ENCODE data around the gene TGM5. TPM values are rescaled to one million over a fixed set of nuclear protein-coding genes. Genes with fewer than 3 reads are reported as not detected.

Gene TGM5
- total and polyA plus RNA-seq, 4 donors, result 0.15 TPM; not detected in 3

- peaks cover 0 to 3% (median 0%) of the 10 kb centered on the region in 3 donors for H3K27me3 ChIP-seq (ENCODE audit: control insufficient read depth in 3 of 3, insufficient read depth in 3 of 3, low read length in 2 of 3)
- H3K36me3 ChIP-seq (ENCODE audit: control insufficient read depth in 4 of 4, insufficient read depth in 4 of 4, low read length in 4 of 4), result no peaks in the 10 kb centered on the region
- TF ChIP-seq CTCF (IDR thresholded peaks at IDR 0.05; ENCODE audit: control extremely low read depth, extremely low read depth), result no peak
- H3K4me1 ChIP-seq (ENCODE audit: control insufficient read depth in 5 of 5, insufficient read depth in 5 of 5, low read length in 5 of 5), result no peaks in the 10 kb centered on the region
- no peak for DNase-seq
- H3K9ac ChIP-seq (ENCODE audit: insufficient read depth in 1 of 2, low read length in 2 of 2), result no peak overlapping the region
- ATAC-seq (ENCODE audit: insufficient read depth, low FRiP score), result no peak
- no peak overlapping the region for H3K4me3 ChIP-seq
- H3K27ac ChIP-seq (ENCODE audit: low read depth in 1 of 2, low read length in 1 of 2), result no peak overlapping the region
- no peaks in the 10 kb centered on the region for H3K9me3 ChIP-seq (ENCODE audit: control insufficient read depth in 4 of 4, insufficient read depth in 3 of 4, low read length in 3 of 4)
These were observed 53.8 kb downstream of the TGM5 start for GRCh38 chr15:43212951-43213350.

GRCh38 chr15:43212299-43212698 lies 54.4 kb downstream of the TGM5 start:
- Histone ChIP-seq H3K4me3 (no peak overlapping the region), H3K4me1 (ENCODE audit: control insufficient read depth in 5 of 5, insufficient read depth in 5 of 5, low read length in 5 of 5) (no peaks in the 10 kb centered on the region), H3K9me3 (ENCODE audit: control insufficient read depth in 4 of 4, insufficient read depth in 3 of 4, low read length in 3 of 4) (no peaks in the 10 kb centered on the region), H3K27me3 (ENCODE audit: control insufficient read depth in 3 of 3, insufficient read depth in 3 of 3, low read length in 2 of 3) (peaks cover 0 to 3% (median 0%) of the 10 kb centered on the region in 3 donors), H3K36me3 (ENCODE audit: control insufficient read depth in 4 of 4, insufficient read depth in 4 of 4, low read length in 4 of 4) (no peaks in the 10 kb centered on the region), H3K27ac (ENCODE audit: low read depth in 1 of 2, low read length in 1 of 2) (no peak overlapping the region), H3K9ac (ENCODE audit: insufficient read depth in 1 of 2, low read length in 2 of 2) (no peak overlapping the region)
- DNase-seq (no peak), ATAC-seq (ENCODE audit: insufficient read depth, low FRiP score) (no peak)
- WGBS, 2 donors, result 80 to 89% methylated on average over 7 to 8 of the region's 8 CpGs
- no peak for TF ChIP-seq CTCF (IDR thresholded peaks at IDR 0.05; ENCODE audit: control extremely low read depth, extremely low read depth)

GRCh38 chr15:43211224-43211735 lies 55.4 kb downstream of the TGM5 start:
- peaks cover 0 to 3% (median 0%) of the 10 kb centered on the region in 3 donors for H3K27me3 ChIP-seq (ENCODE audit: control insufficient read depth in 3 of 3, insufficient read depth in 3 of 3, low read length in 2 of 3)
- H3K4me3 ChIP-seq, result no peak overlapping the region
- no peak for ATAC-seq (ENCODE audit: insufficient read depth, low FRiP score)
- no peak overlapping the region for H3K9ac ChIP-seq (ENCODE audit: insufficient read depth in 1 of 2, low read length in 2 of 2)
- DNase-seq, result no peak
- no peak overlapping the region for H3K27ac ChIP-seq (ENCODE audit: low read depth in 1 of 2, low read length in 1 of 2)
- WGBS, 2 donors, result 86% methylated on average over 4 of the region's 4 CpGs
- no peak for TF ChIP-seq CTCF (IDR thresholded peaks at IDR 0.05; ENCODE audit: control extremely low read depth, extremely low read depth)
- no peaks in the 10 kb centered on the region for H3K9me3 ChIP-seq (ENCODE audit: control insufficient read depth in 4 of 4, insufficient read depth in 3 of 4, low read length in 3 of 4)
- no peaks in the 10 kb centered on the region for H3K4me1 ChIP-seq (ENCODE audit: control insufficient read depth in 5 of 5, insufficient read depth in 5 of 5, low read length in 5 of 5)
- no peaks in the 10 kb centered on the region for H3K36me3 ChIP-seq (ENCODE audit: control insufficient read depth in 4 of 4, insufficient read depth in 4 of 4, low read length in 4 of 4)

- TF ChIP-seq CTCF (IDR thresholded peaks at IDR 0.05; ENCODE audit: control extremely low read depth, extremely low read depth), result no peak
- no peak for ATAC-seq (ENCODE audit: insufficient read depth, low FRiP score)
These were observed 55.9 kb downstream of the TGM5 start for GRCh38 chr15:43210807-43211206.

More at GRCh38 chr15:43210807-43211206, 55.9 kb downstream of the TGM5 start:
- no peak overlapping the region for H3K4me3 ChIP-seq
- no peak for DNase-seq
- WGBS, 2 donors, result 82 to 89% methylated on average over 9 of the region's 9 CpGs
- no peaks in the 10 kb centered on the region for H3K4me1 ChIP-seq (ENCODE audit: control insufficient read depth in 5 of 5, insufficient read depth in 5 of 5, low read length in 5 of 5)
- H3K9ac ChIP-seq (ENCODE audit: insufficient read depth in 1 of 2, low read length in 2 of 2), result no peak overlapping the region
- H3K36me3 ChIP-seq (ENCODE audit: control insufficient read depth in 4 of 4, insufficient read depth in 4 of 4, low read length in 4 of 4), result no peaks in the 10 kb centered on the region
- H3K27me3 ChIP-seq (ENCODE audit: control insufficient read depth in 3 of 3, insufficient read depth in 3 of 3, low read length in 2 of 3), result peaks cover 0 to 3% (median 0%) of the 10 kb centered on the region in 3 donors
- no peak overlapping the region for H3K27ac ChIP-seq (ENCODE audit: low read depth in 1 of 2, low read length in 1 of 2)
- H3K9me3 ChIP-seq (ENCODE audit: control insufficient read depth in 4 of 4, insufficient read depth in 3 of 4, low read length in 3 of 4), result no peaks in the 10 kb centered on the region
